Naive thymus-derived CD4-positive, alpha-beta T cell (primary cell): ENCODE results near the gene INS. TPM values are rescaled to one million over a fixed set of nuclear protein-coding genes. Genes with fewer than 3 reads are reported as not detected.

Source experiments
- ATAC-seq: fragments of 150-1000 bp; cut with Tn5 transposase; 2 replicates; pipeline ENCODE4 v1.10.0; 2021; ENCODE audit warnings: mild to moderate bottlenecking, moderate library complexity
- CTCF ChIA-PET: fragments of 350-600 bp; sonication (Branson Sonifier 250); formaldehyde crosslinking; loops from one replicate; lab custom pipeline; 2021; ENCODE audit warnings: antibody characterized with exemption; lab: Charles Lee
- POLR2A ChIA-PET: fragments of 350-600 bp; sonication (Branson Sonifier 250); formaldehyde crosslinking; loops from one replicate; lab custom pipeline; 2021; ENCODE audit warnings: antibody characterized with exemption, inconsistent platforms; lab: Charles Lee
- DNase-seq, 9 donors: peaks; one replicate each; pipeline versions ENCODE4 v3.0.0 to v3.0.0-alpha.2; 2020 to 2022; ENCODE audit warnings: mixed read lengths in 1 of 9
- H3K27ac ChIP-seq: one replicate; pipeline ENCODE4 v1.7.0; 2013; ENCODE audit warnings: mild to moderate bottlenecking, low read depth, low read length, moderate library complexity
- H3K27me3 ChIP-seq, 2 donors: one replicate each; pipeline ENCODE4 v1.7.0; 2013; ENCODE audit warnings: low read length in 2 of 2, mild to moderate bottlenecking in 2 of 2, moderate library complexity in 2 of 2; ENCODE audit not compliant: control insufficient read depth in 2 of 2, insufficient read depth in 2 of 2
- H3K36me3 ChIP-seq, 3 experiments: 1 replicate in 2 of 3; 2 replicates in 1 of 3; pipeline ENCODE4 v1.7.0; 2013; ENCODE audit warnings: low read length in 3 of 3, mild to moderate bottlenecking in 3 of 3, moderate library complexity in 1 of 3; ENCODE audit not compliant: insufficient read depth in 3 of 3, control insufficient read depth in 2 of 3
- H3K4me1 ChIP-seq, 2 donors: one replicate each; pipeline ENCODE4 v1.7.0; 2013; ENCODE audit warnings: low read length in 2 of 2, mild to moderate bottlenecking in 2 of 2, moderate library complexity in 1 of 2; ENCODE audit not compliant: control insufficient read depth in 2 of 2, insufficient read depth in 2 of 2
- H3K4me3 ChIP-seq: 2 replicates; pipeline ENCODE4 v1.7.0; 2013; ENCODE audit warnings: mild to moderate bottlenecking, low read length
- H3K9me3 ChIP-seq, 3 experiments: 1 replicate in 2 of 3; 2 replicates in 1 of 3; pipeline ENCODE4 v1.7.0; 2013; ENCODE audit warnings: low read length in 3 of 3; ENCODE audit not compliant: control insufficient read depth in 2 of 3
- H3K27ac Mint-ChIP-seq, 9 donors: one replicate each; pipeline ENCODE4 v1.8.0; 2020 to 2022; ENCODE audit warnings: mixed read lengths in 9 of 9, mild to moderate bottlenecking in 8 of 9, moderate library complexity in 5 of 9, inconsistent platforms in 2 of 9
- H3K27me3 Mint-ChIP-seq, 5 donors: one replicate each; pipeline ENCODE4 v1.8.0; 2021 to 2022; ENCODE audit warnings: mixed read lengths in 5 of 5, mild to moderate bottlenecking in 1 of 5
- H3K36me3 Mint-ChIP-seq, 5 donors: one replicate each; pipeline ENCODE4 v1.8.0; 2020 to 2022; ENCODE audit warnings: mixed read lengths in 5 of 5, mild to moderate bottlenecking in 3 of 5, inconsistent platforms in 1 of 5
- H3K4me1 Mint-ChIP-seq, 7 donors: one replicate each; pipeline ENCODE4 v1.8.0; 2020 to 2022; ENCODE audit warnings: mixed read lengths in 7 of 7, mild to moderate bottlenecking in 3 of 7, inconsistent platforms in 1 of 7
- H3K4me3 Mint-ChIP-seq, 10 donors: one replicate each; pipeline ENCODE4 v1.8.0; 2020 to 2022; ENCODE audit warnings: mild to moderate bottlenecking in 10 of 10, mixed read lengths in 10 of 10, moderate library complexity in 6 of 10, inconsistent platforms in 2 of 10
- H3K9me3 Mint-ChIP-seq, 11 donors: one replicate each; pipeline ENCODE4 v1.8.0; 2020 to 2022; ENCODE audit warnings: mixed read lengths in 11 of 11, mild to moderate bottlenecking in 4 of 11, inconsistent platforms in 1 of 11, moderate library complexity in 1 of 11
- intact Hi-C, 2 donors: fragments of 100-400 bp; cut with micrococcal nuclease; formaldehyde crosslinking; loops; one replicate each; pipeline ENCODE4 v1.15.1; 2023
- polyA plus RNA-seq, 2 donors: library from polyadenylated mRNA; unstranded; fragments of 300-500 nt; fragmentation: Illumina TruSeq; gene quantifications; one replicate each; pipeline ENCODE4 v1.2.3, GENCODE V29; 2021
- total RNA-seq, 6 experiments: library from RNA in 5 of 6; stranded (reverse) in 5 of 6; gene quantifications; 1 replicate in 5 of 6; 2 replicates in 1 of 6; pipeline ENCODE4 v1.2.3 and lab custom pipeline; 2021 to 2026

INS gene
- total and polyA plus RNA-seq, 7 experiments from 2014 or later: not detected

GRCh38 chr11:2138068-2138430, 23.0 kb downstream of the INS start:
- no peak for ATAC-seq
- H3K27me3 Mint-ChIP-seq: peaks cover 29 to 64% (median 55%) of the 10 kb centered on the region in 5 donors
- no peak for DNase-seq
- POLR2A ChIA-PET: no interaction called here
- no peak overlapping the region for H3K27ac Mint-ChIP-seq
- CTCF ChIA-PET: no interaction called here
- no peaks in the 10 kb centered on the region for H3K4me1 ChIP-seq
- peaks cover 0 to 2% (median 0%) of the 10 kb centered on the region in 5 donors for H3K36me3 Mint-ChIP-seq
- no peaks in the 10 kb centered on the region for H3K9me3 ChIP-seq
- H3K27ac ChIP-seq: no peak overlapping the region
- H3K9me3 Mint-ChIP-seq: peaks cover 0 to 3% (median 0%) of the 10 kb centered on the region in 11 donors
- peaks cover 4 to 8% of the 10 kb centered on the region in 2 donors for H3K27me3 ChIP-seq
- H3K36me3 ChIP-seq: no peaks in the 10 kb centered on the region
- H3K4me3 Mint-ChIP-seq: peak overlapping the region in 9 of 10 donors; percentile 45 to 90 (median 83)
- intact Hi-C loops: no loop called here
- H3K4me3 ChIP-seq: no peak overlapping the region
- H3K4me1 Mint-ChIP-seq: peaks cover 0 to 16% (median 8%) of the 10 kb centered on the region in 7 donors

- Histone ChIP-seq H3K27me3 (peaks cover 3 to 8% of the 10 kb centered on the region in 2 donors), H3K27ac (no peak overlapping the region), H3K36me3 (no peaks in the 10 kb centered on the region), H3K4me3 (no peak overlapping the region), H3K9me3 (no peaks in the 10 kb centered on the region), H3K4me1 (no peaks in the 10 kb centered on the region)
- no peak for ATAC-seq
- CTCF ChIA-PET: no interaction called here
- H3K4me1 Mint-ChIP-seq: peaks cover 0 to 16% (median 4%) of the 10 kb centered on the region in 7 donors
- H3K4me3 Mint-ChIP-seq: peak overlapping the region in 7 of 10 donors; percentile 10 to 85 (median 39)
- peak overlapping the region in 1 of 9 donors; percentile 63 for H3K27ac Mint-ChIP-seq
- H3K27me3 Mint-ChIP-seq: peaks cover 23 to 63% (median 55%) of the 10 kb centered on the region in 5 donors
- peaks cover 0 to 3% (median 0%) of the 10 kb centered on the region in 11 donors for H3K9me3 Mint-ChIP-seq
- H3K36me3 Mint-ChIP-seq: peaks cover 0 to 2% (median 0%) of the 10 kb centered on the region in 5 donors
- DNase-seq: no peak
- POLR2A ChIA-PET: no interaction called here
- intact Hi-C loops: no loop called here
Measured at GRCh38 chr11:2137202-2138067, 23.6 kb downstream of the INS start.

GRCh38 chr11:2136952-2137201, 24.1 kb downstream of the INS start:
- peaks cover 0 to 3% (median 0%) of the 10 kb centered on the region in 11 donors for H3K9me3 Mint-ChIP-seq
- peaks cover 21 to 60% (median 54%) of the 10 kb centered on the region in 5 donors for H3K27me3 Mint-ChIP-seq
- peaks cover 0 to 16% (median 3%) of the 10 kb centered on the region in 7 donors for H3K4me1 Mint-ChIP-seq
- H3K4me3 Mint-ChIP-seq: peak overlapping the region in 1 of 10 donors; percentile 85
- peak overlapping the region in 1 of 9 donors; percentile 52 for H3K27ac Mint-ChIP-seq
- intact Hi-C loops: no loop called here
- Histone ChIP-seq H3K4me1 (no peaks in the 10 kb centered on the region), H3K36me3 (no peaks in the 10 kb centered on the region), H3K27ac (no peak overlapping the region), H3K4me3 (no peak overlapping the region), H3K27me3 (peaks cover 0 to 4% of the 10 kb centered on the region in 2 donors), H3K9me3 (no peaks in the 10 kb centered on the region)
- POLR2A ChIA-PET: no interaction called here
- DNase-seq: no peak
- CTCF ChIA-PET: no interaction called here
- ATAC-seq: no peak
- peaks cover 0 to 2% (median 0%) of the 10 kb centered on the region in 5 donors for H3K36me3 Mint-ChIP-seq

GRCh38 chr11:2136209-2136951, 24.6 kb downstream of the INS start:
- Mint-ChIP-seq H3K27ac (peak overlapping the region in 1 of 9 donors; percentile 52), H3K4me1 (peaks cover 0 to 17% (median 3%) of the 10 kb centered on the region in 7 donors), H3K4me3 (peak overlapping the region in 4 of 10 donors; percentile 3 to 85 (median 8)), H3K9me3 (peaks cover 0 to 7% (median 0%) of the 10 kb centered on the region in 11 donors), H3K27me3 (peaks cover 21 to 62% (median 52%) of the 10 kb centered on the region in 5 donors), H3K36me3 (peaks cover 0 to 2% (median 0%) of the 10 kb centered on the region in 5 donors)
- ATAC-seq: no peak
- intact Hi-C loops: no loop called here
- Histone ChIP-seq H3K27ac (no peak overlapping the region), H3K4me1 (no peaks in the 10 kb centered on the region), H3K4me3 (no peak overlapping the region), H3K27me3 (peaks cover 0 to 3% of the 10 kb centered on the region in 2 donors), H3K9me3 (no peaks in the 10 kb centered on the region), H3K36me3 (no peaks in the 10 kb centered on the region)
- ChIA-PET POLR2A (no interaction called here), CTCF (interaction anchor here (0.8 kb wide), 1 partner anchor 99 kb away, joined by 3 read pairs; no protein-coding TSS in a partner anchor)
- no peak for DNase-seq

- Histone ChIP-seq H3K4me3 (no peak overlapping the region), H3K4me1 (no peaks in the 10 kb centered on the region), H3K27me3 (peaks cover 0 to 3% of the 10 kb centered on the region in 2 donors), H3K36me3 (no peaks in the 10 kb centered on the region), H3K27ac (no peak overlapping the region), H3K9me3 (no peaks in the 10 kb centered on the region)
- H3K36me3 Mint-ChIP-seq: peaks cover 0 to 2% (median 0%) of the 10 kb centered on the region in 5 donors
- peaks cover 22 to 57% (median 46%) of the 10 kb centered on the region in 5 donors for H3K27me3 Mint-ChIP-seq
- H3K4me1 Mint-ChIP-seq: peaks cover 0 to 18% (median 3%) of the 10 kb centered on the region in 7 donors
- intact Hi-C loops: no loop called here
- ATAC-seq (no peak), DNase-seq (no peak)
- H3K9me3 Mint-ChIP-seq: peaks cover 0 to 9% (median 0%) of the 10 kb centered on the region in 11 donors
- peak overlapping the region in 4 of 10 donors; percentile 3 to 13 (median 8) for H3K4me3 Mint-ChIP-seq
- ChIA-PET CTCF (interaction anchor here (0.8 kb wide), 1 partner anchor 98 kb away, joined by 3 read pairs; no protein-coding TSS in a partner anchor), POLR2A (no interaction called here)
- no peak overlapping the region for H3K27ac Mint-ChIP-seq
Measured at GRCh38 chr11:2135648-2136201, 25.3 kb downstream of the INS start.

GRCh38 chr11:2135018-2135569, 25.9 kb downstream of the INS start:
- Histone ChIP-seq H3K4me1 (no peaks in the 10 kb centered on the region), H3K27ac (no peak overlapping the region), H3K36me3 (no peaks in the 10 kb centered on the region), H3K27me3 (peaks cover 0 to 3% of the 10 kb centered on the region in 2 donors), H3K9me3 (no peaks in the 10 kb centered on the region), H3K4me3 (no peak overlapping the region)
- H3K27me3 Mint-ChIP-seq: peaks cover 22 to 57% (median 46%) of the 10 kb centered on the region in 5 donors
- H3K4me1 Mint-ChIP-seq: peaks cover 0 to 18% (median 3%) of the 10 kb centered on the region in 7 donors
- ChIA-PET POLR2A (no interaction called here), CTCF (no interaction called here)
- H3K4me3 Mint-ChIP-seq: no peak overlapping the region
- DNase-seq (no peak), ATAC-seq (no peak)
- intact Hi-C loops: no loop called here
- peaks cover 0 to 9% (median 0%) of the 10 kb centered on the region in 11 donors for H3K9me3 Mint-ChIP-seq
- peaks cover 0 to 2% (median 0%) of the 10 kb centered on the region in 5 donors for H3K36me3 Mint-ChIP-seq
- H3K27ac Mint-ChIP-seq: no peak overlapping the region
